NCI-H2107 treated with DMSO at 0.1 percent for 48 hours (cell line): ENCODE measurements around the gene COL9A1.
A peak's percentile ranks its signal among the peaks of the same experiment; 100 is the strongest.

ENCODE experiments used
- DNase-seq: peaks from one replicate; lab custom pipeline; 2025; ENCODE audit not compliant: unreplicated experiment; lab: John Stamatoyannopoulos, UW

Gene COL9A1

DNA sequence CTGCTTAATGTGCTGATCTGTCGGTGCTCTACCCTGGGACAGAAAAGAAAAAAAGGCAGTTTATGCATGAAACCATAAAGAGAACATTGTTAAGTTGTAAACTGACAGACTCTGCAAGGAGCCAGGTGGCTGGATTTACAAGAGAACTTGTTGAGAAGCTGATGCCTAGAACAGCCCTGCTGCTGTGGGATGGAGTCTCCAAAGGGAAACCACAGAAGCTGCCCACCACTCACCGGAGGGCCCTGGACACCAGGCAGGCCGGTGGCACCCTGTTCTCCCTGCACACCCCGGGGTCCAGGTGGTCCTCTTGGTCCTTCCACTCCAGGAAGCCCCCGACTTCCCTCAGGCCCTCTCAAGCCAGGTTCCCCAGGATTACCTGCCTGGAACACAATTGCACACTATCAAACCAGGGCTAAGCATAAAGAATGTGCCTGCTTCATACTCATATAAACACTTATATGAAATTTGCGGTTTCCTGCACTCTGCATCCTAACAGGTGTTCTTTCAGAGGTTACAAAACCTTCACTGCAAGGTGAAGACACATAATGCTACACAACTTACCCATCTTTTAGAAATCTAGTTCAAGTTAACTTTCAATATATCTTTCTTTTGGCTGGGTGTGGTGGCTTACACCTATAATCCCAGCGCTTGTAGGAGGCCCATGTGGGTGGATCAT lies 68.2 kb downstream of the COL9A1 start:
- no peak for DNase-seq

DNA sequence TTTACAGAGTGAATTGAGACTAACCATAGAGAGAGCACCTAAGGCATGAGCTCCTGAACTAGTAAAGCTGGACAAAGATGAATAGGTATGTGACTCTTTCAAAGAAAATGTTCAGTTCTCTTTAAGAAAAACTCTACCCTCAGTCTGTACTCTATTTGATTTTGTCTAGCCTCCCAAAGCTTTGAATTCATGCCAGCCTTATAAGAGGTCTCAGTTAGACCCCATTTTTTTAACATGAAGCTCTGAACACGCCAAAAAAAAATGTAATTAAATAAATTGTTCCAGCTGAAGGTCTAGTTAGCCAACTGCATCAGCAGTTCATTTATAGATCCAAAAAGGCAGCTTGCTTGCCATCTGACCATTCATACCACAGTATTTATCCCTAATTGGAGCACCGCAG lies 71.6 kb downstream of the COL9A1 start:
- no peak for DNase-seq

DNA sequence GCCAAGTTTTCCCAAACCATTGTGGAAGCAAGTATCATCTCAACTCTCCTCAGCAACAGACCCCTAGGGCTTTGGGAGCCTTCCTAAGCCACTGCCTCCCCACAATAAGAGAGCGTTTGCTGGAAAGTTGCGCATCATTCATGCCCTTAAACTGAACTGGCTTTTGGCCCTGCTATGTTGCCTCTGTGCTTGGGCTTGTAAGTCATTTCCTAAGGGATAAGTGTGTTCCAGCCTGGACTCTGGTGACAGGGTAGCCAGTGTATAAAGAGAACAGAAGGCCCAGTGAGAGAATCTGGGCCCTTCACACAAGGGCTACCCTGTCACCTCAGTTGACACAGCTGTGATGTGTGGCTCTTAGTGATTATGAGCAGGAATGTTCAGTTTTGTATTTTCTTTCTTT lies 77.8 kb downstream of the COL9A1 start:
- DNase-seq = no peak

DNA sequence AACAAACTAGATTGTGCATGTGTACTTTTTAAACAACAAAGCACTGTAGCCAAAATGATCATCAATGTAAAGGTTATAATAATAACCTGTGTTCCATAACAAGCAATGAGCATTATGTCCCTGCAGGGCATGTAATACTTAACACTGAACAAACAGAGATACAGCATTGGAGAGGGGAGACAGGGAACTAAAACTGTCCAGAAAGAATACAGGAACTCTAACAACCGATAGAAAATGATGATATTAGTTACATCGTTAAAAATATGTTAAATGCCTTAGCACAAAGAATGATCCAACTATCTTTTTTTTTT lies 80.5 kb downstream of the COL9A1 start:
- DNase-seq = no peak

DNA sequence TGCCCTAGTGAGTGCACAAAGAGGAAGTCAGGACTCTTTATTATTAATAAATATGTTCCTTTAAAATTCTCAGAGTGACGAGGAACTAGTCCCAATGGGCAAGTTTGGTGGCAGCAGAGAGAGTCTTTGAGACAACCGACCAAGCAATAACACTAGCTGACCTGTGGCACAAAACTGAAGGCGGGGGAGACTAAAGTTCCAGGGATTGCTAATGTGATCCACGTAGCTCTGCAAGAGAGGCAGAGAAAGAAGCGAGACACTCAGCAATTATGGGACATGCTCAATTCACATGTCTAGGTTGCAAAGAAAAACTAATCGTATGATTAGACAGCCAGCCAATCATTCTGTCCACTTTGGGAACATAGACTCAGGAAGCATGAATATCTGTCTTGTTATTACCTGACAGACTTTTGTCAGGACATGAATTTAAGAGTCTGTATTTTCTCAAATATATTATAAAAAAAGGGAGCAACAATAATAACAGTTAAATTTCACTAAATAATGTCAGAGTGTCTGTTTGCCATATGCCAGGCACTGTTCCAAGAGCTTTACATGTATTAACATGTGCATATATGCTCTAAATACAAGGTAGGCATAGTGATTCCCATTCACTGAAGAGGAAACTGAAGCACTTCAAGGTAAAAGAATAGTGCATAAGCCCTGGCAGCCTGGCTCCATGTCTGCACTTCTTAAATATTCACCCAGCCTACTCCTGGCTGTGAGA lies 81.0 kb downstream of the COL9A1 start:
- no peak for DNase-seq

DNA sequence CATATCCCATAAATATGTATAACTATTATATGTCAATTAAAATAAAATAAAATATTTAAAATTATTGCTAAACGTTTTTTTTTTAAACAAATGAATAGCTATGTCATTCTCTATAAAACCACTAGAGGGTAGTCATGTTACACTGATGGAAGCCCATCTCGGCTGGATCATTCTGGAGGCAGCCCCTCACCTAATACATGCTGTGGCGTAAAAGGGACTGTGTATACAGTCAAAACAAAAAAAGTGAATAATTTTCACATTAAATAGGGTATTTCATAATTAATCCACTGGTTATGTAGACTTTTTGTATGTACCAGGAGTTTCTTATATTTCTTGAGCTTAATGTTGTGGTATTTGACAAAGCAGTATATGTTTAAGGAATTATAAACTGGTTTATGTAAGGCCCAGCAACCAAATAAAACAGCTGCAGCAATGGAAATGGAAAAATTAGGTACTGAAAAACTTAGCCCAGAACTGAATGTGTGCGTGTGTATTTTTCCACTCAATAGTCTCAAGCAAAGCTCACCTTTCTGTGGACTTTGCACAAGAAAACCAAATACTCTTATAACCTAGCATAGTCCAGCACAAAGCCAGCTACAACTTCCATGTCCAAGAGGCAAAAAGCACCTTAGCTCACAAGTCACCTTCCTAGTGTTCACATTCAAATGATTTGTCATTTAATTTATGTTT lies 81.7 kb downstream of the COL9A1 start:
- peak; percentile 40 for DNase-seq

DNA sequence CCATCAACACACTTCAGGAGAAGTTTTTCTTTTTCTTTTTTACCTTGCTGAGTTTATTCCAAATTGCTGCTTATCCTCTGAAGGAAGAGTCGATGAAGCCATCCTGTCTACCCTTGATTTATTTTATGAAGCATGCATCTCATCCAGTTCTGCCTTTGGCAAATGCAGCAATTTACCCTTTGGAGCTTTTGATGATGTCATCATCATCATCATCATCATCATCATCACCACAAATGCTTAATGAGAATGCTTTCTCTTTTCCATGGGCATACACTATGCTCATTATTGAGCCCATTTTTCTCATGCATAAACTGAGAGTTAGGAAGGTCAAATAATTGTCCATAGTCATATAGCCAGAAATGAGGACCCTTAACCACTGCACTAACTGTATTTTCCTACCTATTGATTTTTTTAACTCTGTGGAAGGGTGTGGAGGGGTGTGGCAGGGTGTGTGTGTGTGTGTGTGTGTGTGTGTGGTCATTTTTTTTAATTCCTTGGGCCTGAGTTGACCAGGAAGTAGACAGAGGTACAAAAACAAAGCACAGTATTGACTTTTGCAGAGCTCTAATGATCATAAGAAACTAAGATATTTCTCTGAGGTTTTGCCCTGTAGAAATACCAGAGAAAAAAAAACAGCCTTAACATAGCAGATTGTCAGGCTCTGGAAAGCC lies 82.8 kb downstream of the COL9A1 start:
- no peak for DNase-seq

DNA sequence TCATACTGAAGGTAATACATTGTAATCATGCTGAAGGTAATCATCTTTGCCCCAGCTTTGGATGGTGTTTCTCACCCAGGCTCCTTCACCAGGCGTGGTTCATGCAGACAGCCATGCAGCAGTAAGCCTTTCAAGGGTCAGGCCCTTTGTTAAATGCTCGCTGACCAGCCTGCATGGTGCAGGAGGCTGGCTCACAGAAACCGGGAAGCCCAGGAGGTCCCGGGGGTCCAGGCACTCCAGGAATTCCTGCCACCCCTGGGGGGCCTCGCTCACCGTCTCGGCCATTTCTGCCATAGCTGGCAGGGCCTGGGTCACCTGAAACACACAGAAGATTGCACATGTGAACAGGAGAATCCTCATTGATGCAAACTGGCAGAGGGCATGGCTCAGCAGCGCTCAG lies 86.1 kb downstream of the COL9A1 start:
- no peak for DNase-seq

DNA sequence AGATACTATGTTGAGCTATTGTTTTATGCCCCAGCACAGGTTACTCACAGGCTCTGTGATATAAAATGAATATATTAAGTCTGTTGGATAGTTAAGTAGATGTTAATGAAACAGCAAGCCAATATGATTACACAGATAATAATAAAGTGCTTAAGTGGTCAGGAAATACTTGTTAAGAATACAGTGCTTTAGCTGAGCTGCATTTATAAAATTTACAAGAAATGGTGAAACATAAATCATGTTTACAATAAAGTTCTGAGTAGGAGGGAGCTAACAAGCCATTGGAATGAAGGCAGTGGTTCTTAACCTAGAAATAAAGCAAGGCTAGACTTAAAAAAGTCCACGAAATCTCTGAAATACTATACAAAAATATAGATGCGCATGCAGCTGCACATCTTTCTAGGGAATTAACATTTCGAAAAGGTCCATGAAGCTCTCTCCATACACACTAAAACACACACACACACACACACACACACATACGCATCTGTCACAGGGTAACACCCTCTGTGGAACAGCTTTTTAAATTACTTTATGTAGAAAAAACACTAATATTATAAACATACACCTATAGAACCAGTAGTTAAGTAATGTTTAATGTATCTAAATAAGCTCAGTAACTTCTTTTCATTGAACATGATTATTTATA lies 87.3 kb downstream of the COL9A1 start:
- DNase-seq = no peak

DNA sequence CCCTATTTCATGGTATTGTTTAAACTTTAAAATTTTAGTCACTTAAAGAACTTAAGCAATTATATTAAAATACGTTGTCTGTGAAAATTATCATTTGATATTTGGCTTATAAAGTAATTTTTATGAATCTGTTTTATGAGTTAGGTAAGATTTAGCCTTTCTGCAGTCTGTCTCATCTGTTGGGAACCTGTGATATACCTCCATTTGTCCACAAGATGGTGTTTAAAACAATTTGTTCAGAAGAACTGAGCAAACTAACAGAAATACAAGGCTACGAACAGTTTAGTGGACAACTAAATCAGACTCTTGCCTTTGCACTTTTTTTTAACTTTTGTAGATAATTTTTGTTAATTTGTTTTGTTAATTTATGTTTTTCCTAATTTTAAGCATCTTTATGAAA lies 92.4 kb downstream of the COL9A1 start:
- no peak for DNase-seq

DNA sequence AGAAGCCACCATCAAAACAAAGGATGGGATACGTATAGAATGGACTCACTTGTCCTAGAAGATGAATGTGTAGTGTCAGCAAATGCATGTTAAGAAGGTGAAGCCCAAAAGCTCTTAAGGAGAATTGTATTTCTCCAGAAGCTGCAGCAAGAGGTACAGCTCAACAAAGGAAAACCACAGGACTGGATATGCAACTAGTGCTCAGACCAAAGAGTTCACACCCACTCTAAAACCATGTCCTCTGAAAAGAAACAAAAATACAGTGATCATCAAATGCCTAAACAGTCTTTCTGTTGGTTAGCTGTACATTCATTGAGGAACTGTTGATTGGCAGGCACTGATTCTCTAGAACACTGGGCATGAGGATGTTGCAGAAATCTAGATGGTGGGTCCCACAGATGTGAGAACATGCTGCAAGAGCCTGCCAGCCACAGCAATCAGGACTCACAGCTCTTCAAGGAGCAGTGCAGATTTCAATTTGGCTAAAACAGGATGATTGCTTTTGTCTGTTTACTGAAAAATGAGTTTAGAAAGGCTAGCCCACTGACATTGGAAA lies 94.6 kb downstream of the COL9A1 start:
- no peak for DNase-seq

DNA sequence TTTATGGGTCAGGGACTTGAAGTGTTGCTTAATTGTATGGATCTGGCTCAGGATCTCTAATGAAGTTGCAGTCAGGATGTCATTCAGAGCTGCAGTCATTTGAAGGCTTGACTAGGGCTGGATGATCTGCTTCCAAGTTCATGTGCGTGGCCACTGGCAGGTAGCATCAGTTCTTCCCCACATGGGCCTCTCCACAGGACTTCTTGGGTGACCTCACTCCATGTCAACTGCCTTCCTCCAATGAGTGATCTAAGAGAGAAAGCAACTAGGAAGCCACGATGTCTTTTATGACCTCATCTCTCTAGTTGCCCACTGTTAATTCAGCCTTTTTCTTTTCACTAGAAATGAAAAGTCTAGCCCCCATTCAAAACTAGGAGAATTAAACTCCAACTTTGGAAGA lies 104.1 kb downstream of the COL9A1 start:
- DNase-seq = no peak

DNA sequence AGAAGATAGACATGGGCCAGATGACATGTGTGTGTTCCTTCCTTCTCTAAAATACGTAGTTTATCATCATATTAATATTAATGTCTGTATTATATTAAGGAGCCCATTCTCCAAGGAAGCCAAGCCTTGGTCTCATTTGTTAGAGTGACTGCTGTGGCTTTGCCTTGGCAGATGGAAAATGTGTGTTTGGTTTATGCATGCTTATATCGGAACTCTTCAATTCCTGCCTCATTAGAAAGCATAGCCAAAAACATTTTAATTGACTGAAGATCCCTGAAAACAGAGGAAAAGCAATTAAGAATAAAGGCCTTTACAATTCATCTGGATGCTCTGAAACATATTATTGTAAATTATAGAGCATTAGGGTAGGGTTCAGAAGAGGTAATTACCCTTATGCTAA lies 106.4 kb downstream of the COL9A1 start:
- no peak for DNase-seq

DNA sequence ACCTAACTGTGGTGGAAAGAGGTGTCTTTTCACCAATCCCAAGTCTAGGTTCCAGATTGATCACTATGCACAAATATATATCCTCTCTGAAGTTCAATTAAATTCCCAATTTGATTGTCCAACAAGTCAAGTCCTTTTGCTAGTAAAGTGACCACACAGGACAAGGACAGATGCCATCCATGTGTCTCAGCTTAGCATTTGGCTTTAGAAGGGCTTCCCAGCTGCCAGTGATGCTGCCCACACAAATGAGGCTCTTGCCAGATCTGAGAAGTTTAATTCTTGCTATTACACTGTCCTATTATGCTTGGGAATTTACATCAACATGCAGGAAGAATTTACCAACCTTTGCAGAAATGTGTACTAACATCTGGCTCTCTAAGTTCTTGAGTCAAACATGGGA lies 108.5 kb downstream of the COL9A1 start:
- DNase-seq = no peak

DNA sequence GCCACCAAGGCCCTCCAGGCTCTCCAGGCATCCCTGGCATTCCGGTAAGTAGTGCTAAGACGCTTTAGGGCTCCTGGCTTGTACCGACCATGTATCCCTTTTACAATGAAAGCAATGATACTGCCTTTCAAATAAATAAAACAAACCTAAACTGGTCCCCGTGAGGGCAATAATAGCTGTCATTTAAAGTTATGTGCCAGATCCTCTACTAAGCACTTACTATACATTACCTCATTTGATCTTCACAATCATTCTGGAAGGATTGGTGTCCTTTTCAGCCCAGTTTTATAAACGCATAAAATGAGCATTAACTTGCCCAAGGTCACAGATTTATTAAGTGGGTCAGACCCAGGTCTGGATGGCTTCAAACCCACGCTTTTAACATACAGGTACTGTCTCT lies 114.7 kb downstream of the COL9A1 start:
- no peak for DNase-seq

DNA sequence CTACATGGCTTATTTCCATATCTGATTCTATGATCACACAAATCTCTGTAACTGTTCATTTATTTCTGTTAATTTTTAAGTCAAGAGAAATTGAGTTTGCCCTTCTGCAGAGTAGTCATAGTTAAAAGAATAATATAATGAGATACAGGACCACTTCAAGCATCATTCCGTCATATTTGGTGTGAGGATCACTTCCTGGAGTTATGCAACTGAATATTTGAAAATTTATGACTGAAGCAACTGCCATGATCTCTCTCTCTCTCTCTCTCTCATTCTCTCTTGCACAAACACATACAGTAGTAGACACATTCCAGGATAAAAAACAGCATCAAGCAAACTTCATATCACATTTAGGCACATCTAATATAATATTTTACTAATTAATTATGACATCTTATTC lies 116.4 kb downstream of the COL9A1 start:
- no peak for DNase-seq

DNA sequence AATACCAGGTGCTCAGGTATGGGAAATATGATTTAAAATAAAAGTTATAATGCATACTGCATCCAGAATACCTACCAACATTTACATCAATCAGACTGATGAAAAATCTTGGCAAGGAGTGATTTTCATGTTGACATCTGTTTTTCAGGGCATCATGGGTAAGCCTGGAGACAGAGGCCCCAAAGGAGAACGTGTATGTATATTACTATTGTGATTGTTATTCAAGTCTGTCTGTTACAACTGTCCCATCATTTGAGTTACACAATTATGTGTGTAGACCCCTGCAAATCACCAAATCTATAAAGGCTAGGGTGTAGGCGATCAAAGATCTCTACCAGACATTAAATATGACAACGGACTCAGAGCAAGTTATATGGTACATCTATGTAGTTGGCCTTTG lies 118.2 kb downstream of the COL9A1 start:
- DNase-seq = no peak

DNA sequence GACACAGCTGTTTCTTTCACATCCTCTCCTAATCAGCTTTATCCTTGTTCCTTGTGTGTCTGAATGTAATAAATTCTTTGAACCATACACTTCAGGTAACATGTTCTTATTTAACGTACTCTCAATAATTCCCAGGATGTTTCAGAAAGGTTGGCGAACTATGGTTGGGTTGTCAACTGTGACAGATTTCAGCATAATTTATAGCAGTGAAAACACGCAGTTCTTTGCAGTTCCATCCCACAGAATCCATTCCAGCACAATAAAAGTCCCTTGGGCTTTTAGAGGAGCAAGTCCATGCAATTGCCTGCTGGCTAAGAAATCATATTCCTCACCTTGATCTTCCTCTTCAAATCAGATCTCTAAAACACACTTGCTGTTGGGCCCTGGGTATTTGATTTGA lies 119.3 kb downstream of the COL9A1 start:
- no peak for DNase-seq

DNA sequence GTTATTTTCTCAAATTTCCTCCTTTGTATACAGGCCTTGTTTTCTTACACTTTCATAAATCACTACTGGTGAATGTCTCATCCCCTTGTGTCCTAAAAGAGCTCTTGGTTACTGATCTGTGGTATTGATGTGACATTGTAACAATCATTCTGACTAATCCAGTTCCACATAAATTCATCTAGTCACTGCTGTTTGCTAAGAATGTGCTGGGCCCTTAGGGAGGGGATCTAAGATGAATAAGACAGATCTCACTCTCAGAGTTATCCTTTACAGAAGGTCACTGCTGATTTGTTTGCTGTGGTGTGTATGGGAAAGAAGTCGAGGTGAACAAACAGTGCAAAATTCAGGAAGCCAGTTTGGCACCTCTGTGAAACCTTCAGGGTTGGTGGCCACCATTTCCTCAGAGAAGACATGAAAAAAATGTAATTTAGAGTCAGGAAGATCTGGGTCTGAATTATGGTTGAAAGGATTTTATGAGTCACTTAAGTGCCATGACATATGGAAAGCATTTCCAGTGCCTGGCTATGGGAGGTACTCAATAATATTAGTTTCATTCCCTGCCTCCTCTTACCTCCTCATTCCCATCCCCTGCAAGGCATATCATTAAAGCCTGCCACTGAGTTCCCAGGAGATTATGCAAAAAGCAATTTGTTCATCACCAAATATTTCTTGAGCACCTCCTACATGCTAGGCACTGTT lies 121.8 kb downstream of the COL9A1 start:
- no peak for DNase-seq

DNA sequence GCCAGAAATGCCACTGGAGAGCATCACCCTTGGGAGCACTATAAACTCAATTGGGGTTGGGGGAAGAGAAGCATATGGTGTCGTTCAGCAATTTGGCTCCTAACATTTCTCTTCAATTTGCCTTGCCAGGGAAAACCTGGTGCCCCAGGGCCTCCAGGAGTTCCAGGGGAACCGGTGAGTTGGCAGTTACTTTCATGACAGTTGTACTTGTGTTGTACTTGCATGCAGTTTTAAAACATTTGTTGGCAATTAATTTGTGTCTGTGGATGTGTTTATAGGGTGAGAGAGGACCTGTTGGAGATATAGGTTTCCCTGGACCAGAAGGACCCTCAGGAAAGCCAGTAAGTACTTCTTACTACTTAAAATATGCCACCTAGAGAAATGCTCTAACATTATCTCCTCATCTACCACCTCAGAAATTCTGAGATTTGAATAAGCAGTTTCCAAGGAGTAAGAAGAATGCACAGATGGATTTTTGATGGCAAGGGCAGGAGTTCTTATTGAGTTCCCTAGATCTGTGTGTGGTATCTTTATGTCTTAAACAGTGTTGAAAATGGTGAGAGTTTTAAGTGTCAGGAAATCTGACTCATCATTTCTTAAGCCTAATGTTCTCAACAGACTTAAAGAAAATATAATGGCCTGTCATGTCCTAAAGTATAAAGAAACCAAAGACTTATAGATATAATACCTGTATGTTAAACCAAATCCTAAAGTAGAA lies 122.5 kb downstream of the COL9A1 start:
- no peak for DNase-seq
